ENCODE results near the gene CSTF3. TPM values are rescaled to one million over a fixed set of nuclear protein-coding genes. Genes with fewer than 3 reads are reported as not detected.
"Not testable (repeated sequence)": the region's sequence is repeated elsewhere in the genome, so short reads cannot be mapped to it uniquely, and the experiment has no call there.

CSTF3 gene
- total and polyA plus RNA-seq, 8 donors: 1.8 to 47.9 (median 11.3) TPM

DNA sequence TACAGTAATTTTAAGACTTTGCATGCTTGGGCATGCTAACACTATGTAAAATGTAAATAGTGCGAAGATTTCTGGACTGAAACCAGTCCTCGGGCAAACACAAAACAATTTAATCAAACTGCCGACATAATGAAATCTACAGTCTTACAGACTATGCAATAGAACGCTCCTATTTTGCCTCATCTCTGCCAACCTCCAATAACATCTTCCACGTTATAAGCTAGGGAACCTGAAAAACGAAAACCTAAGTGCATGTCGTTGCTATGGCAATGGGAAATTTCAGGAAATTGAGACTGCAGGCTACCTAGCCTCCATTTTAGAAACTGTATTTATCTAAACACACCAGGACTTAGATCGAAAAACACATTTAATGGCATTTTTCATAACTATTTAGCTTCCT is 1.1 kb downstream of the CSTF3 start:
- H3K27ac ChIP-seq: peak overlapping the region in 3 of 5 donors; percentile 83 to 91 (median 84)
- TF ChIP-seq CTCF (IDR thresholded peaks at IDR 0.05): no peak
- no peak for TF ChIP-seq POLR2AphosphoS5 (IDR thresholded peaks at IDR 0.05)
- H3K4me1 ChIP-seq: peaks cover 15 to 61% (median 44%) of the 10 kb centered on the region in 4 donors
- no peaks in the 10 kb centered on the region for H3K27me3 ChIP-seq
- WGBS, 5 donors: 2 to 9% (median 5%) methylated on average over 8 of the region's 8 CpGs
- intact Hi-C loops (cut with DNase I; ENCODE audit: low total_unique reads): no loop called here
- H3K9me3 ChIP-seq: no peaks in the 10 kb centered on the region
- DNase-seq: peak in 1 of 2 donors; percentile 81
- H3K36me3 ChIP-seq: no peaks in the 10 kb centered on the region
- peak overlapping the region; percentile 58 to 91 (median 81) for H3K4me3 ChIP-seq

GRCh38 chr11:33159378-33159867 is 1.9 kb downstream of the CSTF3 start:
- H3K27ac ChIP-seq; H3K36me3 ChIP-seq; intact Hi-C loops (cut with DNase I; ENCODE audit: low total_unique reads); H3K27me3 ChIP-seq; H3K9me3 ChIP-seq: not testable (repeated sequence)
- 86 to 92% (median 88%) methylated on average over 20 of the region's 20 CpGs for WGBS, 5 donors
- H3K4me3 ChIP-seq: peak overlapping the region; percentile 58 to 91 (median 81)
- H3K4me1 ChIP-seq: peaks cover 15 to 62% (median 44%) of the 10 kb centered on the region in 4 donors
- DNase-seq: peak in 1 of 2 donors; percentile 36

DNA sequence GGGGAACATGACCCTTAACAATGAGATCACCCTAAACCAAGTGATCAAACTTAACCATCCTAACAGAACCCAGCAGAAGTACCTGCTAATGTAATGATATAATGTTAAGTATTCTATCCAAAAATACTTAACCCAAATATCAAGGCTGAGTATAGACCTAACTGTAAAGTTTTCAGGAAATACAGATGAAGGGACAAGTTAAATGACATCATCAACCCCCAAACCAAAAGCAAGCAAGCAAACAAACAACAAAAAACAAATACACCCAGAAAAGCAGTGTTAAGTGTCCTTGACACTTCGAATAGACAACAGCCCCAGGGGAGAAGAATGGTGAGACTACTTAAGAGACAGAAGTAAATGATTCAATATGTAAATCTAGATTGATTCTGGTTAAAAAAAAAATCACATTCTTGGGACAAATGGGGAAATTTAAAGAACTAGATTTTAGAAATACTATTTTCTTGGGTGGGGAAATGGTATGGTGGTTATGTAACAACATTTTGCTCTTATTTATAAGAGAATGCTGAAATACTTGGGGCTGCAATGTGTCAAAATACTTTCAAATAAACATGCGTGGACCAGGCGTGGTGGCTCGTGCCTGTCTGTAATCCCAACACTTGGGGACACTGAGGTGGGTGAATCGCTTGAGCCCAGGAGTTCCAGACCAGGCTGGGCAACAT is 2.5 kb downstream of the CSTF3 start:
- peaks cover 15 to 62% (median 44%) of the 10 kb centered on the region in 4 donors for H3K4me1 ChIP-seq
- H3K27me3 ChIP-seq: no peaks in the 10 kb centered on the region
- 80 to 87% (median 82%) methylated on average over 5 of the region's 5 CpGs for WGBS, 5 donors
- no peak for TF ChIP-seq EP300 (IDR thresholded peaks at IDR 0.05)
- no peak for TF ChIP-seq POLR2A (IDR thresholded peaks at IDR 0.05)
- TF ChIP-seq CTCF (IDR thresholded peaks at IDR 0.05): no peak
- TF ChIP-seq POLR2AphosphoS5 (IDR thresholded peaks at IDR 0.05): no peak
- no peaks in the 10 kb centered on the region for H3K36me3 ChIP-seq
- DNase-seq: no peak
- intact Hi-C loops (cut with DNase I; ENCODE audit: low total_unique reads): no loop called here
- H3K9me3 ChIP-seq: no peaks in the 10 kb centered on the region
- H3K4me3 ChIP-seq: peak overlapping the region in 1 of 4 donors; percentile 74
- H3K27ac ChIP-seq: no peak overlapping the region

DNA sequence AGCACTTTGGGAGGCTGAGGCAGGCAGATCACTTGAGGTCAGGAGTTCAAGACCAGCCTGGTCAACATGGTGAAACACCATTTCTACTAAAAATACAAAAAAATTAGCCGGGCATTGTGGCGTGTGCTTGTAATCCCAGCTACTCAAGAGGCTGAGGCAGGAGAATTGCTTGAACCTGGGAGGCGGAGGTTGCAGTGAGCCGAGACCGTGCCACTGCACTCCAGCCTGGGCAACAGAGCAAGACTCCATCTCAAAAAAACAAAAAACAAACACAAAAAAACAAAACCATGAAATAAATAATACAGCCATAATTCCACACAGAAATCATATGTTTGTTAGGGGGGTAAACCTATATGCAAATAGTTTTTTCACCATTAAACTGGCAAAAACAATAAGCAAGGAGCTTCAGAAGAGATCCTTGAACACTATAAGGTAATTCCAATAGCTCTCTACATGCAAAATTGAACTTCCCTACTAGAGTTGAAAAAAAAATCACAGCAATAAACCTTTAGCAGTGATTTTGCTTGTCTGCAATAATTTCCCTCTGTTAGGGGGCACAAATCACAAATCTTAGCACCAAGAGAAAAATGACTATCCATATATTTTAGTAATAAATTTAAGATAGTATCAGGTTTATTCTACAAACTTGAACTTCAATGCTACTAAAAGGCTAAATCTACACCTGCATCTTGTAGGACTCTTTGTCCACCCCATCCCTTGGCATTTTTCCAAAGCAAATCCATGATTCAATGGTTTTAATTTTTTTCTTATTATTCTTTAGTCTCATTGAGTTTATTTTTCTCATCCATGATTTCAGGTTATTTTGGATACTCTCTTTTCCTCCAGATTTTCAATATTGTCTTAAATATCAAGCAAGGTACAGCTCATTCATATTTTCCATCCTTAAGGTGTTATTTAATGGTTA is 3.9 kb downstream of the CSTF3 start:
- TF ChIP-seq EP300 (IDR thresholded peaks at IDR 0.05) (no peak), POLR2AphosphoS5 (IDR thresholded peaks at IDR 0.05) (no peak), POLR2A (IDR thresholded peaks at IDR 0.05) (no peak), CTCF (IDR thresholded peaks at IDR 0.05) (no peak)
- no peak overlapping the region for H3K4me3 ChIP-seq
- H3K27me3 ChIP-seq: no peaks in the 10 kb centered on the region
- no peaks in the 10 kb centered on the region for H3K36me3 ChIP-seq
- DNase-seq: no peak
- no peak overlapping the region for H3K27ac ChIP-seq
- peaks cover 15 to 62% (median 44%) of the 10 kb centered on the region in 4 donors for H3K4me1 ChIP-seq
- WGBS, 5 donors: 92 to 99% (median 96%) methylated on average over 5 of the region's 5 CpGs
- intact Hi-C loops (cut with DNase I; ENCODE audit: low total_unique reads): no loop called here
- H3K9me3 ChIP-seq: no peaks in the 10 kb centered on the region
